GM10248 (cell line): Measurements from ENCODE around the gene ANTXR1.

ENCODE experiments used
- CTCF ChIA-PET: fragments of 300-600 bp; sonication (Branson Sonifier 250); formaldehyde crosslinking; extraction: SDS; loops from one replicate; lab custom pipeline; 2021; ENCODE audit warnings: antibody characterized with exemption; lab: Yijun Ruan, JAX
- POLR2A ChIA-PET: fragments of 350-650 bp; sonication (Branson Sonifier 250); formaldehyde crosslinking; extraction: SDS; loops from one replicate; lab custom pipeline; 2020; ENCODE audit warnings: antibody characterized with exemption; lab: Yijun Ruan, JAX
- DNase-seq: peaks from one replicate; pipeline ENCODE4 v3.0.0; 2012; ENCODE audit errors: extremely low spot score
- TF ChIP-seq, protein P1 (sequence below): IDR thresholded peaks from 2 replicates; pipeline ENCODE4 v1.5.1; 2012; ENCODE audit warnings: mild to moderate bottlenecking, low read depth; ENCODE audit errors: extremely low read depth, missing control alignments, control extremely low read depth

ANTXR1 gene

DNA sequence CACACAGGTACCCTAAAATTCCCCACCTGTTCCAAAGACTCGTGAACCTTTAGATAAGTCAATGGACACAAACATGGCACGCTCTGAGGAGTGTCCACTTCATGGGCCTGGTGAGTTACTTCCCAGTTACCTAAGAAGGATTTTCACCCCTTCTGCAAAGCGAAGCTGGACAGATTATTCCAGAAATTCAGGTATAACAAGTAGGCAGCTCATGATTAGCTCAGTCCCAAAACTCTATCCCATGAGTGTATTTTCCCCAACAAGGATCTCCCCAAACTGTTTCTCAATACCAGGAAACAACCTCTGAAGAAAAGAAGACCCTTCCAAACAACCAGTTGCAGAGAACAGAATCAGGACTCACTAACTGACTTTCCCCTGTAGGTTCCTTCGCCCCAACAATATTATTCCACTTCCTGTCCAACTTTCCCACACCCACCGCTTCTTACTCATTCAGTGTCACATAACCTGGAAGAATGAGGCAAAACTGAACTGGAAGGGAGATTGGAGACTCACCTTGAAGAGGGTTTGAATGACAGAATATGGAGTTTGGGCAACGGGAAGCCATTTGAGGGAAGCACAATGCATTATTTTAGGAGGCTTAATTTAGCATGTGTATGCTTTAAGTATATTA is 120.1 kb downstream of the ANTXR1 start:
- POLR2A ChIA-PET: no interaction called here
- no peak for DNase-seq
- CTCF ChIA-PET: no interaction called here

DNA sequence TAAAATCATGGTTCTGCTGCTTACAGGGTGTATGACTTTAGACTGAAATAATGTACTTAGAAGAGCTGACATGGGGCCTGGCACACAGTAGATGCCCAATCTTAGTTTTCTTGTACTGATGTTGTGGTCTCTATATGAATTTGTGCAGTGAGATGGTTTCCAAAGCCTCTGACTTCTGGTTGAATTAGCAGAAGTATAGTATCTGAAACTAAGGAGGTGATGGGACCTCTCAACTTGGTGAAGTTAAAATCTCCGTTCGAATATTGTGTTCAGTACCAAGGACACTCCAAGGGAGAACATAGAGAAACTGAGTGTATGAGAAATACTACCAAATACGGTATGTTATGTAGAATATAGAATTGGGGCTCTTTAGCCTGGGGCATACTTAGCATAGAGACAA is 120.9 kb downstream of the ANTXR1 start:
- POLR2A ChIA-PET: no interaction called here
- CTCF ChIA-PET: interaction anchor here (1.9 kb wide), 1 partner anchor 16 kb away, joined by 4 read pairs; no protein-coding TSS in a partner anchor
- TF ChIP-seq, protein P1, sequence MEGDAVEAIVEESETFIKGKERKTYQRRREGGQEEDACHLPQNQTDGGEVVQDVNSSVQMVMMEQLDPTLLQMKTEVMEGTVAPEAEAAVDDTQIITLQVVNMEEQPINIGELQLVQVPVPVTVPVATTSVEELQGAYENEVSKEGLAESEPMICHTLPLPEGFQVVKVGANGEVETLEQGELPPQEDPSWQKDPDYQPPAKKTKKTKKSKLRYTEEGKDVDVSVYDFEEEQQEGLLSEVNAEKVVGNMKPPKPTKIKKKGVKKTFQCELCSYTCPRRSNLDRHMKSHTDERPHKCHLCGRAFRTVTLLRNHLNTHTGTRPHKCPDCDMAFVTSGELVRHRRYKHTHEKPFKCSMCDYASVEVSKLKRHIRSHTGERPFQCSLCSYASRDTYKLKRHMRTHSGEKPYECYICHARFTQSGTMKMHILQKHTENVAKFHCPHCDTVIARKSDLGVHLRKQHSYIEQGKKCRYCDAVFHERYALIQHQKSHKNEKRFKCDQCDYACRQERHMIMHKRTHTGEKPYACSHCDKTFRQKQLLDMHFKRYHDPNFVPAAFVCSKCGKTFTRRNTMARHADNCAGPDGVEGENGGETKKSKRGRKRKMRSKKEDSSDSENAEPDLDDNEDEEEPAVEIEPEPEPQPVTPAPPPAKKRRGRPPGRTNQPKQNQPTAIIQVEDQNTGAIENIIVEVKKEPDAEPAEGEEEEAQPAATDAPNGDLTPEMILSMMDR: no peak
- no peak for DNase-seq

More for the DNA sequence above, 120.1 kb downstream of the ANTXR1 start:
- TF ChIP-seq, protein P1: no peak

DNA sequence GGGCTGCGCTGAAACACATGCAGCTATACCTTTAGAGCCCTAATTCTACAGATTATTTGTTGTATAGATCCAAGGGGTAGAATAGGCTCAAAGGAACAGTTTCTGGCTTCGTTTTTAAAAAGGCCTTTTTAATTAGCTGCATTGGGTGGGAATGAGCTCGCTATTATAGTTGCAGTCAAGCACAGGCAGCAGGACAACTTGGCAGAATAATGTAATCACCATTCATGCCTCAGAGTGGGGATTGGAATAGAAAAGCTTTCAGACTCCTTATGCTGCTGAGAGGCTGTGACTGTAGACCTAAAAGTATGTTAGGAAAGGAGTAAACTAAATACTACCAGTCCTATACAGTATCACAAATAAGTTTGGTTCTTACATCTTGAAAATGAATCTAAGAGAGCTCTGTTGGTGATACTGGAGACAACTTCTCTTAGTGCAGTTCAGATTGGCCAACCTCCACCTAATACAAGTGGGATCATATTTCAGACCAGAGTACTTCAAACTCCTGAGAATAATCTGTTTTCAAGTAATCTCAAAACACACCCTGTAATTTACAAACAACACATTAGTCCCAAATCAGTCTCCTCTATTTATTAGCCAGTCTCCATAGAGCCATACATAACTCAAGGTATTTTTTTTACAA is 121.4 kb downstream of the ANTXR1 start:
- ChIA-PET POLR2A (no interaction called here), CTCF (interaction anchor here (1.9 kb wide), 1 partner anchor 17 kb away, joined by 4 read pairs; no protein-coding TSS in a partner anchor)
- TF ChIP-seq, protein P1: no peak
- DNase-seq: no peak

DNA sequence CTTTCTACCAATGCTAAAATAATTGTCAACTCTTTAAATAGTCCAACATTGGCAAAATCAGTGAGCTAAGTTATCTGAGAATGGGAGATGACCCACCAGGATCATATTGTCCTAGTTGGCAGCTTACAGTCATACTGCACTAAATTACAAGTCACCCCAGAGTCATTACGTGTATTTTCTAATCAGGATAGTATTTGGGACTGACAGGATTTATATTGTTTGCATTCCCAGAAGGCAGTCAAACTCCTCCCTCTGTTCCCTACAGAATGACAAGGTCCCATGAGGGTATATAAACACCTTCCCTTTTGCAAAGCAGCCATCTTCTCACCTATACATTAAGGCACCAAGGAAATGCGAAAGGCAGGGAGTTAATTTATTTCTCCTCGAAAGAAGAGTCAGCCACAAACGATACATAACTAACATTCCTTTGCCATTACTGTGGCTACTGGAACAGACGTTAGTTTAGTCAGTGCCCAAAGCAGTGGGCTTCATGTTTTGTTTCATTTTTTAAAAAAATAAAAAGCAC is 125.3 kb downstream of the ANTXR1 start:
- CTCF ChIA-PET: no interaction called here
- TF ChIP-seq, protein P1: no peak
- no peak for DNase-seq
- POLR2A ChIA-PET: no interaction called here

DNA sequence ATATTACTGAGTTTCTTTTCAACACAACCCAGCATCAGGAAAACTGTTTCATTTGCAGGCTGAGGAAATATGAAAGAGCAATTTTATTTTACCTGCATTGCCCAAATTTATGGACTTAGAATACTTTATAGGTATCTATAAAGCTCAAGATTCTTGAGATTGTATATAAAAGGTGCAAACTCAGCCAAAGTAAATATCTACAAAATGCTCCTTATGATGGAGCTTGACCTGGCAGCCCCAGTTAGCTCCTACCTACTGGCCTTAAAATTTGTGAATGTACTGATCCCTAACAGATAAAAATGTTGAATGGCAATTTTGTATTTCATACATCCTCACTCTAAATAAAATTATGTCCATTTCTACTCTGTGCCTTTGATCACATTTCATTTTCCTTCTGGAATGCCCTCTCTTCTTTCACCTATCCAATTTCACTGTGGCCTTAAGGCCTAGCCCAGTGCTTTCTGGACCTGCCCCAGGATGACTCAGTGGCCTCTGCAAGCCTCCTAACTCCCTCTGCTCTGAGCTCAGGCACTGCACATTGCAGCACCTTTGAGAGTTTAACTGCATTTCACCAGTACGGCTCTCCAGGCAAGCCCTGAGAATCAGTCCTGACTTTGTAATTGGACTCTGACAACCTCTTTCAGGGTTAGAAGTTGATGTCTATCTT is 125.9 kb downstream of the ANTXR1 start:
- POLR2A ChIA-PET: no interaction called here
- TF ChIP-seq, protein P1: no peak
- DNase-seq: no peak
- CTCF ChIA-PET: no interaction called here

DNA sequence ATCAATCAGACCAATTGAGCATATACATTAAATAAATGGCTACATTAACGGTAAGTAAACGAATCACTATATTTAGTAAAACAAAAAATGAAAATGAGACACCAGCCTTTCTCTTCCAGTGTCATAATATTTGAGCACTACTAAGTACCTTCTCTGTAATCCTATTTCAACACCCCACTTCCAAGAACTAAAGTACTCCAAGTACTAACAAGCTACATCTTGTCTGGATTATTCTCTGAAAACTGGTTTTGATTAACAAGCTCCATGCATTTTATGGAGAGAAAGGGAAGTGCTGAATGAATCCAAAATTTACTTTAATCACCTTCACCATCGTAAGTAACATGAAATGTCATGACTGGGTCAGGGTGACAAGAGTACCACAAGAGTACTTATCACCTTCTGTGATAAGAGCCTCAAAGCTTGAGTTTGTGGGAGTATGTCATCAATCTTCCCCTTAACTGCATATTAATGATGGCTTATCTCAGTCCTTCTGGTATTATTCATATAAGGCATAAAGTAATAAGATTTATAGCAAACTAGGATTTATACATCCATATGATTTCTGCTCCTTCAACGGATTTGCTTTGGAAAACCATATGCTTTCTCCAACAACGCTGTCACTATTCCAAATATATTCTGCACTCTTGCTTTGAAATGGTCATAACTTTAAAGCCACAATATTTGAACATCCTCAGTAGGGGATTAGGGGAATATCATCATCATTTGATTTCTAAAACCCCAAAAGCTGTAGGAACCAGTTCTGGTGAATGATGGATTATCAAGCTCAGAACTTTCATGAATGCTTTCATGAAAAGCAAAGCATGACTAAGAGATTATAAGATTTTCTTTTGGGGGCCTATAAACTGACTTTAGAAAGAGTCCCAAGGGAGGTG is 127.0 kb downstream of the ANTXR1 start:
- ChIA-PET POLR2A (no interaction called here), CTCF (interaction anchor here (0.7 to 1.2 kb wide), 2 partner anchors 9 to 41 kb away, joined by 3 read pairs; no protein-coding TSS in a partner anchor)
- TF ChIP-seq, protein P1: no peak
- DNase-seq: no peak
